Measurements from ENCODE around the gene CCDC107.

- no peak for TF ChIP-seq CTCF (IDR thresholded peaks at IDR 0.05)
- TF ChIP-seq POLR2A (IDR thresholded peaks at IDR 0.05): peak in 1 of 2 donors; percentile 22
Measured at GRCh38 chr9:35690614-35691333, 32.7 kb downstream of the CCDC107 start.

All from adrenal gland (tissue), 5 donors.